IgD-negative memory B cell (primary cell): ENCODE measurements around the gene ALAD. TPM values are rescaled to one million over a fixed set of nuclear protein-coding genes. Genes with fewer than 3 reads are reported as not detected.
"Not testable (repeated sequence)": the region's sequence is repeated elsewhere in the genome, so short reads cannot be mapped to it uniquely, and the experiment has no call there.

Source experiments
- H3K27ac Mint-ChIP-seq, 3 donors: one replicate each; pipeline ENCODE4 v1.8.0; 2020 to 2022; ENCODE audit warnings: mild to moderate bottlenecking in 3 of 3, mixed read lengths in 3 of 3, moderate library complexity in 1 of 3
- H3K27me3 Mint-ChIP-seq: one replicate; pipeline ENCODE4 v1.8.0; 2021; ENCODE audit warnings: mixed read lengths
- H3K36me3 Mint-ChIP-seq: one replicate; pipeline ENCODE4 v1.8.0; 2020; ENCODE audit warnings: mild to moderate bottlenecking, mixed read lengths
- H3K4me1 Mint-ChIP-seq, 3 donors: one replicate each; pipeline ENCODE4 v1.8.0; 2020 to 2022; ENCODE audit warnings: mixed read lengths in 3 of 3, mild to moderate bottlenecking in 1 of 3
- H3K4me3 Mint-ChIP-seq, 4 donors: one replicate each; pipeline ENCODE4 v1.8.0; 2020 to 2022; ENCODE audit warnings: mild to moderate bottlenecking in 4 of 4, mixed read lengths in 4 of 4, moderate library complexity in 3 of 4
- H3K9me3 Mint-ChIP-seq, 3 donors: one replicate each; pipeline ENCODE4 v1.8.0; 2020 to 2021; ENCODE audit warnings: mixed read lengths in 3 of 3, mild to moderate bottlenecking in 1 of 3
- polyA plus RNA-seq: library from polyadenylated mRNA; unstranded; fragments of 300-500 nt; fragmentation: Illumina TruSeq; gene quantifications from one replicate; pipeline ENCODE4 v1.2.3, GENCODE V29; 2021

The ALAD gene
- polyA plus RNA-seq, result 19.9 TPM

DNA sequence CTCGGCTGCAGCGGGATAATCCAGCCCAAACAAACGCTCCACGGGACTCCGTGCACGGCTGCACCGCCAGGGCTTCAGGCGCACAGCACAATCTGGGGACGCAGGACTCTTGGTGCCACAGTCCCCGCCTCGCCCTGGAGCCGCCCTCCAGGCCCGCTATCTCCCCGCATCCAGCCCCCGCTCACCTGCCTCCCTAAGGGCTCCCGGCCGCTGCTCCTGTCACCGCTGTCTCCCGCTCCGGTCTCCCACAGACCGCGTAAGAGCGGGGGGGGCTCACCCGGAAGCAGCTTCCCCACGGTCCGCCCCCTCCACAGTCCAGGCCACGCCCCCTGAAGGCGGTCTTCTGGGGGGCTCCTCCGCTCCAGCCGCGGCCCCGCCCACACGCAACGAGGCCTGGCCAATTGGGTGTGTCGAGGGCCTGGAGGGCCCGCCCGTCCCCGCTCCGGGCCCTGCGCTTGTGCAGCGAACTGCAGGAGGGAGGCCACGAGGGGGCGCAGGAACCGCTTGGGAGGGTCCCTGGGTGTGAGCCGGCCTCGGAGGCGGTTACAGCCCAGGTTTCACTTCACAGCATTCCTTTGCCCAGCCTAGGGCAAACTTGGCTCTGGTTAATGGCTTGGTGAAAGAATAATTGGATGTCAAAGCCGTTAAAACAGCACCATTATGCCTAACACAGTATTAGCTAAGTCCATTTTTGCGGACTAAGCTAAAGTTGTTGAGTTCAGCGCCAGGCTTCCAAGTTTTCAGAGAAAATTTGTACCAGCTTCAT lies at the start of gene ALAD:
TSS of gene ALAD (minus strand) at position 258 of the 766 bp plus-strand sequence. CDS start 7,725 bp downstream, outside the sequence.
- no peaks in the 10 kb centered on the region for H3K36me3 Mint-ChIP-seq
- peak within 1 kb of the TSS; percentile 15 to 89 (median 86) for H3K27ac Mint-ChIP-seq
- peaks cover 9 to 11% (median 9%) of the 10 kb centered on the region in 3 donors for H3K4me1 Mint-ChIP-seq
- H3K4me3 Mint-ChIP-seq, result peak within 1 kb of the TSS; percentile 89 to 98 (median 96)
- H3K9me3 Mint-ChIP-seq, result no peaks in the 10 kb centered on the region
- no peaks in the 10 kb centered on the region for H3K27me3 Mint-ChIP-seq

DNA sequence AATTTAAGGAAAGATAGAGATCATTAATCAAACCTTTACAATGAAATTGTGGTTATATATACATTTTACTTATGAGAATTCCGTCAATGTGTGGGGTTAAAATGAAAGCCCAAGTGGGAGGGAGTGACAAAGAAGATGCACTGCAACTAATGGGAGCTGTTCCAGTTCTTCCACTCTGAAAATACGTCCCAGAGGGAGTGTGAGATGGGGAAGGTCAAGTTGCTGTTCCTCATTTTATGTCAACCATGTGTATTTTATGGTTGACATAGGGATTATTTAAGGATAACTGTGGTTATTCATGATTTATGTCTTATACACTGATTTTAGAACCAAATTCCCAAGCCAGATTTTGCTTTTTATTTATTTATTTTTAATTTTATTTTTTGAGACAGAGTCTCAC lies 48.3 kb upstream of the ALAD start:
- no peaks in the 10 kb centered on the region for H3K4me1 Mint-ChIP-seq
- H3K27ac Mint-ChIP-seq, result no peak overlapping the region
- no peaks in the 10 kb centered on the region for H3K36me3 Mint-ChIP-seq
- no peak overlapping the region for H3K4me3 Mint-ChIP-seq
- H3K27me3 Mint-ChIP-seq, result no peaks in the 10 kb centered on the region
- no peaks in the 10 kb centered on the region for H3K9me3 Mint-ChIP-seq

DNA sequence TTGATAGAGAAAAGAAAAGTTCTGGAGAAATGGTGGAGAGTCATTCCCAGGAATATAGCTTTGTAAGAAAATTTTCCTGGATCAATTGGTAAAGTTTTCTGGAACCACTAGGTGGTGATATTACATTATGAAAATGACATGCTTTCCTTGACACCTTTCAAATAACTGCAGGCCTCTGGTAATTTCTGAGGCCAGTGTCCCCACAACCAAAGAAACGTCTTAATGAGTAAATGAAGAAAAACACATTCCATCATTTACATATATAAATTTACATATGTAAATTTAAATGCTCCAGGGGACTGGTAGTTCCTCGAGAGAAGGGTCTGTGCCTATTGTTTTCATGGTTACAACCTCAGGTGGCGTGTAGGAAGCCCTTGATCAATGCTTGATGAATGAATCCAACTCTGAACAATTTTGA lies 45.2 kb upstream of the ALAD start:
- Mint-ChIP-seq H3K36me3 (no peaks in the 10 kb centered on the region), H3K27ac (no peak overlapping the region), H3K9me3 (no peaks in the 10 kb centered on the region)

DNA sequence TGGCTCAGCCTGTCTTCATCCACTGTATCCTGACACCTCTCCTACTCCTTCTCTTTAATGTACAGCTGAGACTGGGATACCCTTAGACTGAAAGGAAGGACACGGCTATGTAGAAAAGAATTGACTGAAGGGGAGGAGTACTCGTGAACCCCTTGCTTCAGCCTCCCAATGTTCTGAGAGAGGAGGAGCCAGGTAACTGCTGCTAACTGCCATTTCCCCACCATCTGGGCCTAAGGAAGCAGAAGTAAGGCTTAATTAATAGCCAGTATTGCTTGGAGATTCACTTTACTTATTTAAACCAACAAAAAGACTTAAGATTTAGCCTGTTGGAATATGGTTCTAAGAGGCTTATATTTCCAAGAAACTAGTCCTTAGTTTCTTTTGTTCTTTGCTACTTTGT lies 43.7 kb upstream of the ALAD start:
- no peaks in the 10 kb centered on the region for H3K9me3 Mint-ChIP-seq
- no peaks in the 10 kb centered on the region for H3K36me3 Mint-ChIP-seq
- no peaks in the 10 kb centered on the region for H3K27me3 Mint-ChIP-seq
- no peak overlapping the region for H3K4me3 Mint-ChIP-seq
- H3K27ac Mint-ChIP-seq, result no peak overlapping the region
- no peaks in the 10 kb centered on the region for H3K4me1 Mint-ChIP-seq

More for the DNA sequence above, 45.2 kb upstream of the ALAD start:
- Mint-ChIP-seq H3K4me3 (no peak overlapping the region), H3K27me3 (no peaks in the 10 kb centered on the region), H3K4me1 (no peaks in the 10 kb centered on the region)

DNA sequence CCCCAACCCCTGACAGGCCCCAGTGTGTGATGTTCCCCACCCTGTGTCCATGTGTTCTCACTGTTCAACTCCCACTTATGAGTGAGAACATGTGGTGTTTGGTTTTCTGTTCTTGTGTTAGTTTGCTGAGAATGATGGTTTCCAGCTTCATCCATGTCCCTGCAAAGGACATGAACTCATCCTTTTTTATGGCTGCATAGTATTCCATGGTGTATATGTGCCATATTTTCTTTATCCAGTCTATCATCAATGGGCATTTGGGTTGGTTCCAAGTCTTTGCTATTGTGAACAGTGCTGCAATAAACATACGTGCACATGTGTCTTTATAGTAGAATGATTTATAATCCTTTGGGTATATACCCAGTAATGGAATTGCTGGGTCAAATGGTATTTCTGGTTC lies 36.6 kb upstream of the ALAD start:
- not testable (repeated sequence) for H3K27me3 Mint-ChIP-seq, H3K9me3 Mint-ChIP-seq, H3K4me1 Mint-ChIP-seq, H3K4me3 Mint-ChIP-seq, H3K27ac Mint-ChIP-seq, H3K36me3 Mint-ChIP-seq

DNA sequence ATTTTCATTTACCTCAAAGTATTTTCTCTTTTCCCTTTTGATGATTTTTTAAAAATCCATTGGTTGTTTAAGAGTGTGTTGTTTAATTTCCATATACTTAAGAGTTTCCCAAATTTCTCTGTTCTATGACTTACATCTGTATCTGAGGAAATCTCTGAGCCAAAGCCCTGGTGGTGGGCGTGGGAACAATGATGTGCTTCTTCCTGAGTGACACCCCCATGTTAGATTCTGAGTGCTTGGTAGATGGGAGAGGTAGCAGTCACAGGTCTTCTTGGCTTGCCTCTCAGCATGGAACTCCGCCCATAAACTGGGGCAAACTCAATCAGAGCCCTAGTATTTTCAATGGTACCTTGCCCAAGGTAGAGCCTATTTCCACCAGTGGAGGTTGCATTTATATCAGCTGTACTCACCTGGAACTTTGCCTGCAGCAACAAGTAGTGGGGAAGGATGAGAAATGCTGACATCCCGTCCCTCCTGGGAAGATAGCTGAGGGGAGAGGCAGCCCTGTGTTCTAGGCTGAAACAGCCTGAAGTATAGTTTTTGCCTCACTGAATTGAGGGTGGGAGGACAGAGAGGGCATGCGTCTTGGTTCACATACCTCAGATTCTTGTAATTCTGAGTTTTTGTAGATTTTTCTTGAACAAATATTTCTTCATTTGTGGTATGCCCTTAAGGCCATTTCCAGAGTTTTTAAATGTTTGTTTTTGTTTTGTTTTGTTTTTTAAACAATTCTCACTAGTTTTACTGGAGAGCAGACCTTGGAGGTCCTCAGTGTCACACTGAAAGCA lies 35.8 kb upstream of the ALAD start:
- Mint-ChIP-seq H3K4me1 (no peaks in the 10 kb centered on the region), H3K27me3 (peaks cover 3% of the 10 kb centered on the region), H3K27ac (no peak overlapping the region)

DNA sequence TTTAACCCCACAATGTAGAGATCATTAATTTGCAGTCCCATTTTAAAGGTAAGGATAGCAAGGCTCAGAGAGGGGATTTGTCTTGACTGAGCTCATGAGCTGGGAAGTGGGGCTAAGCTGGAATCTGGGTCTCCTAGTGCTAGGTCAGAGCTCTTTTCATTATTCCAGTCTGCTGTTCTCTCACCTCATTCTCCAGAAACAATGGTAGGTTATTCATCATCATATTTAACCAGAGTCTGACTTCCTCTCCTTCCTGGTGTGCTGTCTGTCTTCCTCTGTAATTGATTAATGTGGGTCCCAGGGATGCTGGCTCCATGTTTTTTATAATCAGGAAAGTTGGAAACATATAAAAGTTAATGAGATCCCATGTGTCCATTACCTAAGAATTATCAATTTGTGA lies 30.1 kb upstream of the ALAD start:
- H3K9me3 Mint-ChIP-seq, result peaks cover 0 to 8% (median 2%) of the 10 kb centered on the region in 3 donors
- no peak overlapping the region for H3K27ac Mint-ChIP-seq
- peaks cover 3% of the 10 kb centered on the region for H3K27me3 Mint-ChIP-seq
- no peaks in the 10 kb centered on the region for H3K4me1 Mint-ChIP-seq
- peaks cover 3% of the 10 kb centered on the region for H3K36me3 Mint-ChIP-seq
- H3K4me3 Mint-ChIP-seq, result no peak overlapping the region

More for the DNA sequence above, 35.8 kb upstream of the ALAD start:
- peaks cover 0 to 8% (median 2%) of the 10 kb centered on the region in 3 donors for H3K9me3 Mint-ChIP-seq
- peaks cover 3% of the 10 kb centered on the region for H3K36me3 Mint-ChIP-seq
- H3K4me3 Mint-ChIP-seq, result no peak overlapping the region

DNA sequence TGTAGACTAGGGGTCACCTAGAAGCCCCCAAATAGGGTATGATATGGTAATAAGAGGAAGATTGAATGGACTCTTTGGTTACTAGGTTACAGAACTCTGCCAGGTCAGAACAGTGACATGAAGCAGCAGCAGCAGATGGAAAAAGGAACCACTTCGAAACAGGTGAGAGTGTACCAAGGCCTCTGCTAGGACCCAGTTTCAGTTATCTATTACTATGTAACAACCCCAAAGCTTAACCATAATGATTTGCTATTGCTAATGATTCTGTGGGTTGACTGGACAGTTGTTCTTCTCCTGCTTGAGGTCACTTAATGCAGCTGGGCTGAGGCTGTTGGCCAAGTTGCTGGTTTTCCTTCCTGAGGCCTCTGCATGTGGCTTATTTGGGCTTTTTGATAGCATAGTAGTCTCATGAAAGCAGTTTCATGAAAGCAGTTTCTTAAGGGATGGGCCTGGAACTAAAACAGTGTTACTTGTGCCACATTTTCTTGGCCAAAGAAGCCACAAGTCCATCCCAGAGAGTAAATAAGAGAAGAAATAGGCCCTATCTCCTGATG lies 27.1 kb upstream of the ALAD start:
- Mint-ChIP-seq H3K27me3 (peaks cover 4% of the 10 kb centered on the region), H3K36me3 (peaks cover 2% of the 10 kb centered on the region), H3K9me3 (peaks cover 0 to 6% (median 0%) of the 10 kb centered on the region in 3 donors), H3K4me1 (no peaks in the 10 kb centered on the region), H3K27ac (no peak overlapping the region), H3K4me3 (no peak overlapping the region)

DNA sequence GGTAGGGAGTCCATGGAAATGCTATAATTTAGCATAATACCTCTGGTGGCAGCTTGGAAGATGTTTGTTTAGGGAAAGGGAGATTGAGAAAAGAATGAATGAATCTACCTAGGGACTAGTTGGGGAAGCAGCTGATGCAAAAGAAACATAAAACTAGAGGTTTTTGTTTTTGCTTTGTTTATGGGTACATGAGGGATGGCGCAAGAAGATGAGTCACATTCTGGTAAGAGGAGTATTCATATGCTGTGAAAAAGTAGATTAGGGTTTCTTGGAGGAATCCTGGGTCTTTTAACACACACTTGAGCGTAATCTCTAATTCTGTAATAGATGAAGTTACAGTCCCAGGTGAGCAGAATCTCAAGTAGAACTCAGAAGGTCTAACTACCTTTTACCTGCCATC lies 26.5 kb upstream of the ALAD start:
- Mint-ChIP-seq H3K27ac (no peak overlapping the region), H3K36me3 (no peaks in the 10 kb centered on the region), H3K9me3 (peaks cover 0 to under 1% (median 0%) of the 10 kb centered on the region in 3 donors), H3K4me3 (no peak overlapping the region), H3K27me3 (peaks cover 4% of the 10 kb centered on the region), H3K4me1 (no peaks in the 10 kb centered on the region)

DNA sequence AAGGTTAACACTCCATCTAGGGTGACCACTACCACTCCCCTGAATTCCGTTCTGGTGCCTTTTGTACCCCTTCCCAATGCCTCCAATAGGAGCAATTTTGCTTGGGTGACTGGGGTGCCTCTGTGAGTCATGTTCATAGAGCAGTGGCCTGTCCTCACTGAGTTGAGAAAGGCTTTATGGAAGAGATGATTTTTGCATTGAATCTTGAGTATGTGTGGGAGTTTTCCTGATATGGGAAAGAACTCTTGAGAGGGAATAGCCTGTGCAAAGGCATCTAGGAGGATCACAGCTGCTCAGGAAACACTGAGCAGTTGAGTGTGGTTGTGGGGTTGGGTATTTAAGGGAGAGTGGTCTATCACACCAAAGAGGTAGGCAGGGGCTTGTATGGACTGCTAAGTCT lies 25.6 kb upstream of the ALAD start:
- Mint-ChIP-seq H3K27me3 (peaks cover 4% of the 10 kb centered on the region), H3K9me3 (no peaks in the 10 kb centered on the region), H3K4me3 (no peak overlapping the region), H3K27ac (no peak overlapping the region), H3K4me1 (no peaks in the 10 kb centered on the region), H3K36me3 (no peaks in the 10 kb centered on the region)

DNA sequence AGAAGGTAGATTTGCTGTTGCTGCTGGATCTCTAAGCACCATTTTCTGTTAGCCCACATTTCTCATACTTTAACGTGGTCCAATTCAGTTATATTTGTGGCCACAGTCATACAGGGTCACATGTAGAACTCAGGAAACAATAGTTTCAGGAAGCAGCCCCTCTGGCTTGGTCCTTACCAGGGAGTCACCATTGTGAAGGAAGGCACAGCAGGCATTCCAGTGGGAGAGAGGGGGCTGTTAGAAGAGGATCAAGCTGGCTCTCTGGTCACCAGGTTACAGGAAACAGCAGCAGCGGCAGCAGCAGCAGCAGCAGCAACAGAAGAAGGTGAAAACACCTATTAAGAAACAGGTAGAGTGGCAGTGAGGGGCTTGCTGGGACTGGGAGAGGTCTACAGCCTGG lies 24.0 kb upstream of the ALAD start:
- Mint-ChIP-seq H3K27me3 (peaks cover 4% of the 10 kb centered on the region), H3K9me3 (no peaks in the 10 kb centered on the region), H3K27ac (no peak overlapping the region), H3K4me3 (no peak overlapping the region), H3K4me1 (no peaks in the 10 kb centered on the region), H3K36me3 (no peaks in the 10 kb centered on the region)

DNA sequence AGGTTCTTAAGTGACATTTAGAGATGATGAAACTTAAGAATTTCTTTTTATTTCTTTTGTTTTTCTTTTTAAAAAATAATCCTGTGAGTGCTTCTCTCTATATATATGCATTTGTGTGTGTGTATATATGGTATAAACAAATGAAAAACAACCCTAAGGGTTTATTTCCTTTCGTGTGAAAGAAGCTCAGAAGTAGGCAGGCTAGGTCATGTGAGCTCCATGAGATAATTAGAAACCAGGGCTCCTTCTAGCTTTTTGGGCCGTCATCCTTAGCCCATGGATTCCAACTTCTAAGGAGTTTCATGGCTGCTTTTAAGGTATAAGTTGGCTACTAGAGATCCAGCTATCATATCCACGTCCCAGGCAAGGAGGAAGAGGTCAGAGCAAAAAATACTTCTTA lies 20.6 kb upstream of the ALAD start:
- Mint-ChIP-seq H3K4me3 (peak overlapping the region in 1 of 4 donors; percentile 32), H3K9me3 (no peaks in the 10 kb centered on the region), H3K36me3 (no peaks in the 10 kb centered on the region), H3K4me1 (no peaks in the 10 kb centered on the region), H3K27me3 (peaks cover 4% of the 10 kb centered on the region), H3K27ac (no peak overlapping the region)

DNA sequence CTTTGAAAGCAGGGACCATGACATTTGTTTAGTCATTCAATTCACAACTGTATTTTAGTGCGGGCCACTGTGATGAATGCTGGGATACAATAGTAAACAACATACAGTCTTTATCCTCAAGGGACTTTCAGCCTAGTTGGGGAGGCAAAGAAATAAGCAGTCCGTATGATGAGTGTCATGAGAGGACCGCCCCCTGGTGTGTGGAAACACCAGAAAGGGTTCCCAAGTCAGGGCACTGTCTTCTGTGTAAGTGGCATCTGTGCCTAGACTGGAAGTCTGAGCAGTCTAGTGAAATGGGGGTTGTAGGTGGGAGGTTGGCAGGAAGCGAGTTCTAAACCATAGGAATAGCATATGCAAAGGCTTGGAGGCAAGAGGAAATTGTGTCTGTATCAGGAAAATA lies 16.3 kb upstream of the ALAD start:
- no peak overlapping the region for H3K4me3 Mint-ChIP-seq
- H3K27ac Mint-ChIP-seq, result no peak overlapping the region
- no peaks in the 10 kb centered on the region for H3K4me1 Mint-ChIP-seq
- no peaks in the 10 kb centered on the region for H3K36me3 Mint-ChIP-seq
- no peaks in the 10 kb centered on the region for H3K27me3 Mint-ChIP-seq
- no peaks in the 10 kb centered on the region for H3K9me3 Mint-ChIP-seq

DNA sequence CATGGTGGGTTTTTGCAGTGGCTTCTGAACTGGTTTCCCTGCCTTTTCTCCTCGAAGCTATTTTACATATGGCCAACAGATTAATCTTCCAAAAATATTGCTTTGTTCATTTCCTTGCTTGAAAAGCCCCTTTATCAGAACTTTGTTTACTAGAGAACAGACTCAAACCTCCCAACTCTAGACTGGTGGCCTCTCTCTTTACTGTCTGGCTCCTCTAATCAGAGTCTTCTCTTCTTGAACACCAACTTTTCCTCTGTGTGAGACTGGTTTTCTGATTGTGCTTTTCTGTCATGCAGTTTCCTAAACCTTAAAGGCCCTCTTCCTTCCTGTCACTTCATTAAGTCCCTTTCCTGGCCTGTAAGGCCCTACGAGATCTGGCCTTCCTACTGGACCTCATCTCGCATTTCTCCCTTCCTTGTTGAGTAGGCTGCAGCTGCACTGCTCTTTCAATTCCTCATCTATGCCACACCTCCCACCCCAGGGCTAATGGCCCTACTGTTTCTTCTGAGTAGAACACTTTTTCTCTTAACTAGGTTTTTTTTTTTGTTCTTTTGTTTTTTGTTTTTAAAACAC lies 15.2 kb upstream of the ALAD start:
- no peaks in the 10 kb centered on the region for H3K9me3 Mint-ChIP-seq

DNA sequence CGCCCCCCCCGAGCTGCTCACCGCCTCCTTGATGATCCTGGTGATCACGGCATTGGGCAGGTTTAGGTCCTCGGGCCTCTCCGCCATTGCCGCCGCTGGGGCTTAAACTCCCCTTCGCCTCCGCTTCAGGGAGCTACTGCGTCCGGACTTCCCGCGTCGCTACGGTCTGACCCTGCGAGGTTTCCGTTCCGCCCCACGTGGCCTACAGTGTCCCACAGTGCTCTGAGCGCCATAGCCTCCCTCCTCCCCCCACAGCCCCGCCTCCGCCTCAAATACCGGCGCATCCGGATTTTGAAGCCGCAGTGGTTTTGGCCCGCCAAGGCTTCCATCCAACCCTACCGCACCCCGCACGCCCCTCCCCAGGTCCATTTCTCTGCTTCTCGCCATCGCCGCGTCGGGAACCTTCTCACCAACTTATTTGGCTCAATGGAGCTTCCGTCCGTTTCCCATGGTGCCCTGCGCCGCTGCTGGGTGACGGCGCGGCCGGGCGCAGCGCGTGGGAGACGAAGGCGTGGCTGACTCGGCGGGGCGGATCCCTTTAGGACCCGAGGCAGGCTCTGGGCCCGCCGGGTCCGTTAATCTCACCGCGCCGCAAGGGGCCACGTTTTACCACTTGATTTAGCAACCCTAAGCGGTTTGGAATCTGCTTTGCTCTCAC lies 9.3 kb upstream of the ALAD start, which contains the start of the genes C9orf43 and POLE3:
TSS of gene C9orf43 (plus strand) at position 541 of the 658 bp plus-strand sequence. CDS start 2,747 bp downstream, outside the sequence.
TSS of gene POLE3 (minus strand) at position 469 of the 658 bp plus-strand sequence. CDS start at position 87, 382 bp downstream.
- Mint-ChIP-seq H3K27ac (peak within 1 kb of the TSS; percentile 92 to 100 (median 100)), H3K27me3 (no peaks in the 10 kb centered on the region), H3K9me3 (no peaks in the 10 kb centered on the region), H3K36me3 (no peaks in the 10 kb centered on the region), H3K4me1 (peaks cover 7 to 22% (median 9%) of the 10 kb centered on the region in 3 donors), H3K4me3 (peak within 1 kb of the TSS; percentile 86 to 100 (median 98))

More for the DNA sequence above, 15.2 kb upstream of the ALAD start:
- H3K27me3 Mint-ChIP-seq, result no peaks in the 10 kb centered on the region
- H3K27ac Mint-ChIP-seq, result no peak overlapping the region
- no peaks in the 10 kb centered on the region for H3K36me3 Mint-ChIP-seq
- no peak overlapping the region for H3K4me3 Mint-ChIP-seq
- H3K4me1 Mint-ChIP-seq, result peaks cover 0 to 1% (median 0%) of the 10 kb centered on the region in 3 donors
